Stimulated activated CD8-positive, alpha-beta memory T cell treated with anti-CD3 and anti-CD28 coated beads, Interleukin-15, amount 100 ng/mL, for 24 hours (primary cell): ENCODE measurements around the gene GRHL3.

Experiments used
- DNase-seq: peaks from one replicate; pipeline ENCODE4 v3.0.0-alpha.2; 2020; ENCODE audit warnings: low read depth

Gene GRHL3

GRCh38 chr1:24293392-24294227 is 25.5 kb upstream of the GRHL3 start:
- no peak for DNase-seq

- no peak for DNase-seq
Measured at GRCh38 chr1:24294228-24294672, 24.9 kb upstream of the GRHL3 start.

GRCh38 chr1:24294716-24295371 is 24.3 kb upstream of the GRHL3 start:
- DNase-seq: no peak

- no peak for DNase-seq
Measured at GRCh38 chr1:24295535-24295934, 23.6 kb upstream of the GRHL3 start.

GRCh38 chr1:24297187-24297851 is 21.8 kb upstream of the GRHL3 start:
- DNase-seq: no peak

- no peak for DNase-seq
Measured at GRCh38 chr1:24297852-24298232, 21.3 kb upstream of the GRHL3 start.

- DNase-seq: no peak
Measured at GRCh38 chr1:24298606-24299005, 20.6 kb upstream of the GRHL3 start.

GRCh38 chr1:24299901-24300300 is 19.3 kb upstream of the GRHL3 start:
- DNase-seq: no peak

GRCh38 chr1:24300971-24301784 is 18.0 kb upstream of the GRHL3 start:
- DNase-seq: no peak

- DNase-seq: no peak
Measured at GRCh38 chr1:24301785-24302175, 17.4 kb upstream of the GRHL3 start.

- DNase-seq: no peak
Measured at GRCh38 chr1:24302209-24302611, 16.9 kb upstream of the GRHL3 start.

- no peak for DNase-seq
Measured at GRCh38 chr1:24303600-24303999, 15.6 kb upstream of the GRHL3 start.

GRCh38 chr1:24304763-24305162 is 14.4 kb upstream of the GRHL3 start:
- DNase-seq: no peak

GRCh38 chr1:24308365-24309015 is 10.7 kb upstream of the GRHL3 start:
- no peak for DNase-seq

- DNase-seq: no peak
Measured at GRCh38 chr1:24309762-24310485, 9.2 kb upstream of the GRHL3 start.

GRCh38 chr1:24311234-24311633 is 7.9 kb upstream of the GRHL3 start:
- no peak for DNase-seq

- no peak for DNase-seq
Measured at GRCh38 chr1:24311741-24312140, 7.4 kb upstream of the GRHL3 start.

- no peak for DNase-seq
Measured at GRCh38 chr1:24315391-24315790, 3.8 kb upstream of the GRHL3 start.

- no peak for DNase-seq
Measured at GRCh38 chr1:24316645-24317044, 2.5 kb upstream of the GRHL3 start.

GRCh38 chr1:24317081-24317480 is 2.1 kb upstream of the GRHL3 start:
- no peak for DNase-seq
